Astrocyte of the spinal cord (primary cell): ENCODE measurements around the gene EIF3L.

Source experiments
- DNase-seq: peaks from one replicate; pipeline ENCODE4 v3.0.0; 2011; ENCODE audit warnings: low read depth, low spot score
- H3K4me3 ChIP-seq: 2 replicates; pipeline ENCODE4 v1.5.1; 2011; ENCODE audit warnings: low read depth, mild to moderate bottlenecking, low read length, moderate library complexity
- CTCF ChIP-seq: IDR thresholded peaks from 2 replicates; pipeline ENCODE4 v1.5.1; 2012; ENCODE audit warnings: low read depth, mild to moderate bottlenecking, low read length, inconsistent platforms
- in situ Hi-C: cut with HindIII; loops from 2 replicates; pipeline ENCODE4 v1.10.0; 2017; ENCODE audit warnings: low sequenced_read_pairs

The EIF3L gene

GRCh38 chr22:37804352-37804880 lies 44.8 kb upstream of the EIF3L start:
- in situ Hi-C loops: no loop called here
- TF ChIP-seq CTCF: no peak
- H3K4me3 ChIP-seq: peak overlapping the region; percentile 69
- no peak for DNase-seq

- H3K4me3 ChIP-seq: peak overlapping the region; percentile 69
- in situ Hi-C loops: no loop called here
- DNase-seq: peak; percentile 85
- no peak for TF ChIP-seq CTCF
These were observed 44.1 kb upstream of the EIF3L start for GRCh38 chr22:37804881-37805809.

- TF ChIP-seq CTCF: no peak
- peak overlapping the region; percentile 69 for H3K4me3 ChIP-seq
- no peak for DNase-seq
- in situ Hi-C loops: no loop called here
These were observed 43.4 kb upstream of the EIF3L start for GRCh38 chr22:37805810-37806277.

GRCh38 chr22:37806409-37807333 lies 42.5 kb upstream of the EIF3L start:
- peak; percentile 57 for DNase-seq
- in situ Hi-C loops: no loop called here
- peak overlapping the region; percentile 69 for H3K4me3 ChIP-seq
- TF ChIP-seq CTCF: no peak

GRCh38 chr22:37807410-37808293 lies 41.6 kb upstream of the EIF3L start, which contains the start of gene GCAT:
GCAT (plus strand) TSS chr22:37807934; CDS start chr22:37807968, 34 bp downstream.
- TF ChIP-seq CTCF: no peak
- in situ Hi-C loops: no loop called here
- peak; percentile 99 for DNase-seq
- H3K4me3 ChIP-seq: peak within 1 kb of the TSS; percentile 69

- in situ Hi-C loops: no loop called here
- no peak for DNase-seq
- peak overlapping the region; percentile 69 for H3K4me3 ChIP-seq
- no peak for TF ChIP-seq CTCF
These were observed 40.9 kb upstream of the EIF3L start for GRCh38 chr22:37808294-37808657.
